H1 (cell line): ENCODE measurements around the gene BHLHE23. TPM values are rescaled to one million over a fixed set of nuclear protein-coding genes. Genes with fewer than 3 reads are reported as not detected.

ENCODE experiments used
- FOSL1 ChIP-seq: IDR thresholded peaks from 2 replicates; pipeline ENCODE4 v1.6.1; 2011; ENCODE audit warnings: mild to moderate bottlenecking, low read depth, low read length, moderate library complexity; ENCODE audit not compliant: insufficient read depth
- JUN ChIP-seq: IDR thresholded peaks from 2 replicates; pipeline ENCODE4 v1.6.1; 2011; ENCODE audit warnings: low read depth, mild to moderate bottlenecking, improper control_type of control experiment, low read length
- YY1 ChIP-seq: IDR thresholded peaks from 2 replicates; pipeline ENCODE4 v1.6.1; 2011; ENCODE audit warnings: low read depth, mild to moderate bottlenecking, low read length
- polyA plus RNA-seq, 7 experiments: library from polyadenylated mRNA; depleted of rRNA in 3 of 7; stranded (reverse) in 5 of 7; unstranded in 2 of 7; fragments of >200 nt in 5 of 7; fragments of 200-250 nt in 2 of 7; gene quantifications; 1 replicate in 5 of 7; 2 replicates in 1 of 7; 4 replicates in 1 of 7; pipeline versions ENCODE4 v1.2.1 to v1.2.3, GENCODE V29; 2011 to 2013; ENCODE audit warnings: missing spikeins in 2 of 7, mixed read lengths in 2 of 7
- total RNA-seq: library from RNA; stranded (reverse); fragmentation: NEBNext Ultra II Directional; extraction: Animal tissue kit (Norgen Biotek cat#: 25700); gene quantifications from 2 replicates; pipeline ENCODE4 v1.2.1, GENCODE V29; 2021

Gene BHLHE23
- total and polyA plus RNA-seq, 2 of the 8 experiments (the other 6 are each of a cell fraction or from before 2014, with no cell fraction given), result 0.47 TPM; not detected in 1

DNA sequence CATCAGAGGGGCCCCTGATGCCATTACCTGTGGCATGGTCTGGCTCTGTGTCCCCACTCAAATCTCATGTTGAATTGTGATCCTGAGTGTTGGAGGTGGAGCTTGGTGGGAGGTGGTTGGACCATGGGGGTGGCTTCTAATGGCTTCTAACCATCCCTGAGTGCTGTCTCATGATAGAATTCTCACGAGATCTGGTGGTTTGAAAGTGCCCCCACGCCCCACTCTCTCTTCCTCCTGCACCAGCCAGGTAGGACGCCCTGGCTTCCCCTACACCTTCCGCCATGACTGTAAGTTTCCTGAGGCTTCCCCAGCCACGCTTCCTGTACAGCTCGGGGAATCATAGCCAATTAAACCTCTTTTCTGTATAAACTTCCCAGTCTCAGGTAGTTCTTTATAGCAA lies 14.9 kb downstream of the BHLHE23 start (continued):
- TF ChIP-seq YY1 (no peak), JUN (no peak), FOSL1 (no peak)
